PFSK-1 (cell line): ENCODE data around the gene RIPOR2.

Experiments used
- FOXP2 ChIP-seq: optimal IDR thresholded peaks from 2 replicates; pipeline ENCODE3; 2011; ENCODE audit warnings: borderline replicate concordance, control low read depth, inconsistent platforms; ENCODE audit not compliant: insufficient read depth; ENCODE audit errors: extremely low read length, extremely low read depth
- POLR2AphosphoS5 ChIP-seq: IDR thresholded peaks from 2 replicates; pipeline ENCODE4 v1.6.1; 2012; ENCODE audit warnings: low read depth, mild to moderate bottlenecking, control low read depth, low read length, moderate library complexity
- SIN3A ChIP-seq: IDR thresholded peaks from 2 replicates; pipeline ENCODE4 v1.6.1; 2012; ENCODE audit warnings: mild to moderate bottlenecking, low read length, moderate library complexity, borderline replicate concordance; ENCODE audit not compliant: insufficient read depth
- TAF1 ChIP-seq: IDR thresholded peaks from 2 replicates; pipeline ENCODE4 v1.6.1; 2012; ENCODE audit warnings: low read length, control low read depth, borderline replicate concordance; ENCODE audit not compliant: insufficient read depth
- TF ChIP-seq, protein P1 (sequence below), 2 experiments: IDR thresholded peaks; 2 replicates each; pipeline versions ENCODE4 v1.6.1 to v1.8.0; 2011 to 2012; ENCODE audit warnings: low read depth in 2 of 2, low read length in 2 of 2, control low read depth in 1 of 2, inconsistent platforms in 1 of 2, mild to moderate bottlenecking in 1 of 2, moderate library complexity in 1 of 2; ENCODE audit not compliant: insufficient read depth in 1 of 2

Gene RIPOR2

DNA sequence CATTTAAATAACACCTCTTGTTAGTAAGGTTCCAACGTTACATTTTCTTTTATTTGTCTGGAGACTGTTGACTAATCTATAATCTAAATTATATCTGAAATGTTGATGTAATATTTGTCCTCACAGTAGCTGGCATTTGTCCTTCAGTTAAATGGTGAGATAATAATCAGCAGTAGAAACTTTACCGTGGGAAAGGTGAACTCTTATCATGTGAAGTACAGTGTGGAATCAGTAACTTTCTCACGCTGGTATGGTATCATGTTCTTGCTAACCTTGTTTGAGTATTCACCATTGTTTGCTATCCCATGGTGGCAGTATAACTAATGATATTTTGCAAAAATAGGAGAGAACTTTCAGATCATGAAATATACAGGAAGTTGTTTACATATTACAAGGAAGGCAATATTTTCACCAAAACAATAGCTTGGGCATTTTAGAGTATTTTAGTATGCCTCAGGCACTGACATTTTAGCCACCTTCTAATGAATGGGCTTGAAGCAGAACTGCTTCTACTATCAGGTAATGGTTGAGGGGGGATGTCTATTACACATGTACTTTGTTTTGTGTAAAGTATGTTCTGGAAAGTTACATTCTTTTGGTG is 156.2 kb downstream of the RIPOR2 start:
- no peak for TF ChIP-seq FOXP2
- no peak for TF ChIP-seq TAF1
- TF ChIP-seq, protein P1, sequence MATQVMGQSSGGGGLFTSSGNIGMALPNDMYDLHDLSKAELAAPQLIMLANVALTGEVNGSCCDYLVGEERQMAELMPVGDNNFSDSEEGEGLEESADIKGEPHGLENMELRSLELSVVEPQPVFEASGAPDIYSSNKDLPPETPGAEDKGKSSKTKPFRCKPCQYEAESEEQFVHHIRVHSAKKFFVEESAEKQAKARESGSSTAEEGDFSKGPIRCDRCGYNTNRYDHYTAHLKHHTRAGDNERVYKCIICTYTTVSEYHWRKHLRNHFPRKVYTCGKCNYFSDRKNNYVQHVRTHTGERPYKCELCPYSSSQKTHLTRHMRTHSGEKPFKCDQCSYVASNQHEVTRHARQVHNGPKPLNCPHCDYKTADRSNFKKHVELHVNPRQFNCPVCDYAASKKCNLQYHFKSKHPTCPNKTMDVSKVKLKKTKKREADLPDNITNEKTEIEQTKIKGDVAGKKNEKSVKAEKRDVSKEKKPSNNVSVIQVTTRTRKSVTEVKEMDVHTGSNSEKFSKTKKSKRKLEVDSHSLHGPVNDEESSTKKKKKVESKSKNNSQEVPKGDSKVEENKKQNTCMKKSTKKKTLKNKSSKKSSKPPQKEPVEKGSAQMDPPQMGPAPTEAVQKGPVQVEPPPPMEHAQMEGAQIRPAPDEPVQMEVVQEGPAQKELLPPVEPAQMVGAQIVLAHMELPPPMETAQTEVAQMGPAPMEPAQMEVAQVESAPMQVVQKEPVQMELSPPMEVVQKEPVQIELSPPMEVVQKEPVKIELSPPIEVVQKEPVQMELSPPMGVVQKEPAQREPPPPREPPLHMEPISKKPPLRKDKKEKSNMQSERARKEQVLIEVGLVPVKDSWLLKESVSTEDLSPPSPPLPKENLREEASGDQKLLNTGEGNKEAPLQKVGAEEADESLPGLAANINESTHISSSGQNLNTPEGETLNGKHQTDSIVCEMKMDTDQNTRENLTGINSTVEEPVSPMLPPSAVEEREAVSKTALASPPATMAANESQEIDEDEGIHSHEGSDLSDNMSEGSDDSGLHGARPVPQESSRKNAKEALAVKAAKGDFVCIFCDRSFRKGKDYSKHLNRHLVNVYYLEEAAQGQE (IDR thresholded peaks at IDR 0.05; ENCODE audit: insufficient read depth in 1 of 2, low read depth in 2 of 2, low read length in 2 of 2) = no peak
- no peak for TF ChIP-seq POLR2AphosphoS5

DNA sequence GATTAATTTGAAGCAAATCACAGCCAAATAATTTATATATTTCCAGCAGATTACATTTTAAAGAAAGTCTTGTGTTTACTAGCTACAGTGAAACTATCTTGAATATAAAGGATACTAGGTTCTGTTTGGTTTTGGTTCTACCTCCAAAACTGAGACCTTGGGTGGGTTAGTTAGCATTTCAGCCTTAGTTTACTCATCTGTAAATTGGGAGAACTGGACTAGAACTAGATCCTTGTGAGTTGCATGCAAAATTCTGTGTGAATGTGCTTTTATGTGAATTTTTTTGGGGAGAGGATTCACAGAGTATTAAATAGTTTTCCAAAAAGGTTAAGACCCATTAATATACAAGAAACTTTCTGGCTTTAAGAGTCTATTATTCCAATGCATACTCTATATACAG is 156.9 kb downstream of the RIPOR2 start:
- TF ChIP-seq, protein P1 (IDR thresholded peaks at IDR 0.05; ENCODE audit: insufficient read depth in 1 of 2, low read depth in 2 of 2, low read length in 2 of 2) = no peak
- TF ChIP-seq POLR2AphosphoS5 (no peak), SIN3A (no peak), FOXP2 (no peak), TAF1 (no peak)

DNA sequence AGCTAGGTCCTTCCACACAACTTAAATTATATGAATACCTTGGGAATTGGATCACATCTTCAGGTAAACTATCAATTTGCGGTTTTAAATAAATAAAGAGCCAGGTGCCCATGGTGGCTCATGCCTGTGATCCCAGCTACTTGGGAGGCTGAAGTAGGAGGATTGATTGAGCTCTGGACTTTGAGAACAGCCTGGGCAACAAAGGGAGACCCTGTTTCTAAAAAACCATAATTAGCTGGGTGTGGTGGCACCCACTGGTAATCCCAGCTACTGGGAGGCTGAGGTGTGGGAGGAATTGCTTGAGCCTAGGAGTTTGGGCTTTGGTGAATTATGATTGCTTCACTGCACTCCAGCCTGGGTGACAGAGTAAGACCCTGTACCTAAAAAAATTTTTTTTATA is 157.6 kb downstream of the RIPOR2 start:
- TF ChIP-seq, protein P1 (IDR thresholded peaks at IDR 0.05; ENCODE audit: insufficient read depth in 1 of 2, low read depth in 2 of 2, low read length in 2 of 2) = no peak
- TF ChIP-seq SIN3A (no peak), TAF1 (no peak), FOXP2 (no peak), POLR2AphosphoS5 (no peak)

DNA sequence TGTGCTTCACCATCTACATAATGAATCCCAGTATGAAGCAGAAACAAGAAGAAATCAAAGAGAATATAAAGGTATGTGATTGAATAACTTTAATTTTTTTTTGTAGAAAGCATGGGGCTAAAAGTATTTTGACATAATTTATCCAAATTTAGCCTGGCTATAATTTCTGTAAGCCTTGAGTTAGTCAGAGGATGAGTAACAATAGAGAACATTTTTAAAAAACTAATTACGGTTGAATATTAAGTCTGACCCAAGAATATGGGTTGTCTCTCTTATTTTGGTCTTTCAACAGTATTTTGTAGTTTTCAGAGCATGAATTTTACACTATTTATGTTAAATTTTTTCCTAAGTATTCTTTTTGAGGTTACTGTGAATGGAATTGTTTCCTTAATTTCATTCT is 158.5 kb downstream of the RIPOR2 start:
- no peak for TF ChIP-seq POLR2AphosphoS5

DNA sequence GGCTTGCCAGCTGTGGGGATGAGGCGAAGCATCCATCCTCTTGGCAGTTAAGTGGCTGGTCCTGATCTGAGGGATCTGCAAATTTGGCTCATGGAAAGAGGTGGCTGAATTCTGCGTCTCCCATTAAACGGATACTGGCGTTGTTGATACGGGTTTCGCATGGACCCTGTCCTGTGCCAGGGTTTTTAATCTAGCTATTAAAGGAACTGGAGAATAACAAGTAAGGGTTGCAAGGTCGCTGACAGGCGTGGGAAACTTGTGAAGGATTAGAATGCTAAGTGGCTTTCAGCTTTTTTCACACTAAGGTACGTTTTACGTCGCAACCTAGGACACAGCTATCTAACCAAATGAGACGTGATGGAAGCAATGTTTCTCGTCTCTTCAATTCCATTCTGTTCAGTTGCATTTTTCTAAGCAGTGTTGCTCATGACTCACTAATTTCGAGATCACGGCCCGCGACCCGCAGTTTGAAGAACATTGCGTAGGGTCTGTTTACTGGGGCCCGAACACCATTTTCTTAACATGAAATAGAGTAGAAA is 160.2 kb downstream of the RIPOR2 start:
- no peak for TF ChIP-seq TAF1
- no peak for TF ChIP-seq POLR2AphosphoS5
- TF ChIP-seq, protein P1 (IDR thresholded peaks at IDR 0.05; ENCODE audit: insufficient read depth in 1 of 2, low read depth in 2 of 2, low read length in 2 of 2) = no peak
- no peak for TF ChIP-seq FOXP2
- no peak; the same call in 1 of the 2 replicates for TF ChIP-seq SIN3A
